ENCODE measurements around the gene PRDM2.

DNA sequence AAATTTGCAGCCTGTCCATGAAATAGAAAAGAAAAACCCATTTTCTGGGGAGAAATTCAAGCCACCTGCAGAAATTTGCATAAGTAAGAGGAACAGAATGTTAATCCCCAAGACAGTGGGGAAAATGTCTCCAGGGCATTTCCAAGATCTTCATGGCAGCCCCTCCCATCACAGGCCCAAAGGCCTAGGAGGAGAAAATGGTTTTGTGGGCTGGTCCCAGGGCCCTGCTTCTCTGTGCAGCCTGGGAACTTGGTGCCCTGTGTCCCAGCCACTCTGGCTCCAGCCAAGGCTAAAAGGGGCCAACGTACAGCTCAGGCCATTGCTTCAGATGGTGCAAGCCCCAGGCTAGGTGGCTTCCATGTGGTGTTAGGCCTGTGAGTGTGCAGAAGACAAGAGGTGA lies 155.6 kb downstream of the PRDM2 start:
- TF ChIP-seq, protein P1, sequence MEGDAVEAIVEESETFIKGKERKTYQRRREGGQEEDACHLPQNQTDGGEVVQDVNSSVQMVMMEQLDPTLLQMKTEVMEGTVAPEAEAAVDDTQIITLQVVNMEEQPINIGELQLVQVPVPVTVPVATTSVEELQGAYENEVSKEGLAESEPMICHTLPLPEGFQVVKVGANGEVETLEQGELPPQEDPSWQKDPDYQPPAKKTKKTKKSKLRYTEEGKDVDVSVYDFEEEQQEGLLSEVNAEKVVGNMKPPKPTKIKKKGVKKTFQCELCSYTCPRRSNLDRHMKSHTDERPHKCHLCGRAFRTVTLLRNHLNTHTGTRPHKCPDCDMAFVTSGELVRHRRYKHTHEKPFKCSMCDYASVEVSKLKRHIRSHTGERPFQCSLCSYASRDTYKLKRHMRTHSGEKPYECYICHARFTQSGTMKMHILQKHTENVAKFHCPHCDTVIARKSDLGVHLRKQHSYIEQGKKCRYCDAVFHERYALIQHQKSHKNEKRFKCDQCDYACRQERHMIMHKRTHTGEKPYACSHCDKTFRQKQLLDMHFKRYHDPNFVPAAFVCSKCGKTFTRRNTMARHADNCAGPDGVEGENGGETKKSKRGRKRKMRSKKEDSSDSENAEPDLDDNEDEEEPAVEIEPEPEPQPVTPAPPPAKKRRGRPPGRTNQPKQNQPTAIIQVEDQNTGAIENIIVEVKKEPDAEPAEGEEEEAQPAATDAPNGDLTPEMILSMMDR (IDR thresholded peaks at IDR 0.05; ENCODE audit: low read length), result no peak
- no peak for TF ChIP-seq EZH2 (optimal IDR thresholded peaks at IDR 0.05; ENCODE audit: low read depth, low read length)
- no peak for TF ChIP-seq EZH2phosphoT487 (IDR thresholded peaks at IDR 0.05; ENCODE audit: low read length)
